DOHH2 (cell line): ENCODE results near the gene NFRKB.

Source experiments
- EZH2phosphoT487 ChIP-seq: fragments of 200-600 bp; sonication (generic); IDR thresholded peaks from 2 replicates; pipeline ENCODE4 v1.6.1; 2017; ENCODE audit warnings: borderline replicate concordance, mild to moderate bottlenecking, antibody characterized with exemption, low read length, moderate library complexity, mixed read lengths
- TF ChIP-seq, protein P1 (sequence below): fragments of 200-600 bp; sonication (generic); IDR thresholded peaks from one replicate; pipeline ENCODE4 v1.5.1; 2014; ENCODE audit warnings: antibody characterized with exemption, mild to moderate bottlenecking, low read depth, low read length; ENCODE audit not compliant: poor library complexity, severe bottlenecking

DNA sequence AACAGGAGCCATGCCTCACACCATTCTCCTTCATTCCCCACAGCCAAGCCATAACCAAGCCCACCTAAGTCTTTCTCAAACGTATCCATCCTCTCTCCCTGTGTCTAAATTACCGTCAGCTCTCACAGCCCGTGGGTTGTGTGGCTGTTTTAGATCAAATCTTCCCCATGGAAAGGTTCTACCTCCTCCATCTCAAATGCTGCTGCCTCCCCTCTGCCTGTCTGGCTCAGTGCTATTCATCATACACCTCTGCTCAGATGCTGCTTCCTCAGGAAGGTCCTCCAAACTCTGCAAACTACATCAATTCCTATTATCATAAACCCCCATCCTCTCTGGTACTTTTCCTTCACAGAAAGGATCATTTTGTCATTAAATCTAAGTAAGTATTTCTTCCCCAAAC, 15.1 kb downstream of the NFRKB start:
- TF ChIP-seq EZH2phosphoT487: no peak
- TF ChIP-seq, protein P1, sequence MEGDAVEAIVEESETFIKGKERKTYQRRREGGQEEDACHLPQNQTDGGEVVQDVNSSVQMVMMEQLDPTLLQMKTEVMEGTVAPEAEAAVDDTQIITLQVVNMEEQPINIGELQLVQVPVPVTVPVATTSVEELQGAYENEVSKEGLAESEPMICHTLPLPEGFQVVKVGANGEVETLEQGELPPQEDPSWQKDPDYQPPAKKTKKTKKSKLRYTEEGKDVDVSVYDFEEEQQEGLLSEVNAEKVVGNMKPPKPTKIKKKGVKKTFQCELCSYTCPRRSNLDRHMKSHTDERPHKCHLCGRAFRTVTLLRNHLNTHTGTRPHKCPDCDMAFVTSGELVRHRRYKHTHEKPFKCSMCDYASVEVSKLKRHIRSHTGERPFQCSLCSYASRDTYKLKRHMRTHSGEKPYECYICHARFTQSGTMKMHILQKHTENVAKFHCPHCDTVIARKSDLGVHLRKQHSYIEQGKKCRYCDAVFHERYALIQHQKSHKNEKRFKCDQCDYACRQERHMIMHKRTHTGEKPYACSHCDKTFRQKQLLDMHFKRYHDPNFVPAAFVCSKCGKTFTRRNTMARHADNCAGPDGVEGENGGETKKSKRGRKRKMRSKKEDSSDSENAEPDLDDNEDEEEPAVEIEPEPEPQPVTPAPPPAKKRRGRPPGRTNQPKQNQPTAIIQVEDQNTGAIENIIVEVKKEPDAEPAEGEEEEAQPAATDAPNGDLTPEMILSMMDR: no peak
